Neural cell (in vitro differentiated cells): ENCODE results near the gene PTAFR. TPM values are rescaled to one million over a fixed set of nuclear protein-coding genes. Genes with fewer than 3 reads are reported as not detected.

Source experiments
- H2AFZ ChIP-seq: fragments of 200-600, 300-800 bp; sonication (generic), shearing (Covaris generic); 2 replicates; pipeline ENCODE4 v1.6.0; 2014; ENCODE audit warnings: low read depth, mild to moderate bottlenecking, antibody characterized with exemption, low read length, moderate library complexity
- H3F3A ChIP-seq: fragments of 200-600 bp; shearing (Covaris generic); 2 replicates; pipeline ENCODE4 v1.6.1; 2016; ENCODE audit warnings: mild to moderate bottlenecking, moderate library complexity, mixed read lengths, antibody characterized with exemption, low read length; ENCODE audit not compliant: insufficient read depth, poor library complexity, severe bottlenecking
- H3K27ac ChIP-seq: fragments of 200-600, 300-800 bp; sonication (generic), shearing (Covaris generic); 2 replicates; pipeline ENCODE4 v1.5.1; 2014; ENCODE audit warnings: mild to moderate bottlenecking, low read length, moderate library complexity
- H3K27me3 ChIP-seq: fragments of 300-800, 200-600 bp; sonication (generic), shearing (Covaris generic); 2 replicates; pipeline ENCODE4 v1.6.0; 2014; ENCODE audit warnings: mild to moderate bottlenecking, low read depth, low read length, moderate library complexity; ENCODE audit not compliant: insufficient read depth
- H3K36me3 ChIP-seq: fragments of 300-800, 200-600 bp; sonication (generic), shearing (Covaris generic); 2 replicates; pipeline ENCODE4 v1.5.1; 2014; ENCODE audit warnings: mild to moderate bottlenecking, antibody characterized with exemption, low read length, moderate library complexity; ENCODE audit not compliant: insufficient read depth
- H3K4me2 ChIP-seq: fragments of 300-800, 200-600 bp; sonication (generic), shearing (Covaris generic); 2 replicates; pipeline ENCODE4 v1.6.0; 2014; ENCODE audit warnings: mild to moderate bottlenecking, low read length
- H3K4me3 ChIP-seq: fragments of 300-800, 200-600 bp; sonication (generic), shearing (Covaris generic); 2 replicates; pipeline ENCODE4 v1.5.1; 2014; ENCODE audit warnings: mild to moderate bottlenecking, low read length, moderate library complexity
- H3K79me2 ChIP-seq: fragments of 200-600 bp; shearing (Covaris generic); replicated peaks from 2 replicates; pipeline ENCODE4 v1.6.0; 2014; ENCODE audit warnings: mild to moderate bottlenecking, low read length, moderate library complexity; ENCODE audit not compliant: insufficient read depth
- H3K9ac ChIP-seq: fragments of 300-800, 200-600 bp; sonication (generic), shearing (Covaris generic); 2 replicates; pipeline ENCODE4 v1.6.1; 2016; ENCODE audit warnings: mild to moderate bottlenecking, low read length, mixed read lengths
- H3K9me2 ChIP-seq: fragments of 200-600 bp; shearing (Covaris generic); 2 replicates; pipeline ENCODE4 v1.6.1; 2016; ENCODE audit warnings: mild to moderate bottlenecking, low read length, mixed read lengths; ENCODE audit not compliant: insufficient read depth
- H3K9me3 ChIP-seq: fragments of 200-600, 300-800 bp; sonication (generic), shearing (Covaris generic); 2 replicates; pipeline ENCODE4 v1.6.1; 2016; ENCODE audit warnings: mild to moderate bottlenecking, mixed run types, low read length, moderate library complexity, mixed read lengths
- H4K20me1 ChIP-seq: fragments of 200-600 bp; shearing (Covaris generic); 2 replicates; pipeline ENCODE4 v1.6.1; 2016; ENCODE audit warnings: mild to moderate bottlenecking, mixed run types; ENCODE audit not compliant: insufficient read depth
- CTCF ChIP-seq: fragments of 450-650 bp; IDR thresholded peaks from 2 replicates; pipeline ENCODE4 v1.5.1; 2014; ENCODE audit warnings: antibody characterized with exemption, mild to moderate bottlenecking, moderate library complexity; ENCODE audit not compliant: poor library complexity, severe bottlenecking
- EP300 ChIP-seq: fragments of 450-650 bp; conservative IDR thresholded peaks from 2 replicates; pipeline ENCODE4 v1.6.1; 2014; ENCODE audit warnings: antibody characterized with exemption, mild to moderate bottlenecking, moderate library complexity; ENCODE audit not compliant: poor library complexity, severe bottlenecking
- EZH2 ChIP-seq: fragments of 200-600, 300-800 bp; shearing (Covaris generic), sonication (generic); IDR thresholded peaks from 2 replicates; pipeline ENCODE4 v1.6.1; 2014; ENCODE audit warnings: antibody characterized with exemption, low read length, borderline replicate concordance, mild to moderate bottlenecking; ENCODE audit not compliant: insufficient read depth, poor library complexity, severe bottlenecking
- MXI1 ChIP-seq: fragments of 450-650 bp; conservative IDR thresholded peaks from 2 replicates; pipeline ENCODE4 v1.6.1; 2014; ENCODE audit warnings: antibody characterized with exemption, mild to moderate bottlenecking; ENCODE audit not compliant: poor library complexity, severe bottlenecking
- POLR2AphosphoS5 ChIP-seq: IDR thresholded peaks from 2 replicates; pipeline ENCODE4 v1.6.1; 2012
- RAD21 ChIP-seq: fragments of 450-650 bp; conservative IDR thresholded peaks from 2 replicates; pipeline ENCODE4 v1.6.1; 2014; ENCODE audit warnings: antibody characterized with exemption, mild to moderate bottlenecking, moderate library complexity
- REST ChIP-seq: IDR thresholded peaks from 2 replicates; pipeline ENCODE4 v1.6.1; 2012; ENCODE audit warnings: borderline replicate concordance
- SMC3 ChIP-seq: fragments of 450-650 bp; conservative IDR thresholded peaks from 2 replicates; pipeline ENCODE4 v1.6.1; 2014; ENCODE audit warnings: antibody characterized with exemption, mild to moderate bottlenecking, moderate library complexity; ENCODE audit not compliant: poor library complexity
- TAF1 ChIP-seq: IDR thresholded peaks from 2 replicates; pipeline ENCODE4 v1.6.1; 2012; ENCODE audit warnings: low read depth
- polyA plus RNA-seq: library from polyadenylated mRNA; depleted of rRNA; stranded (reverse); fragments of >200 nt; gene quantifications from 2 replicates; pipeline ENCODE4 v1.2.3, GENCODE V29; 2014

PTAFR gene
- polyA plus RNA-seq, 1 donor from 2014 or later = 0.30 TPM

GRCh38 chr1:28175955-28176485 is 470 bp downstream of the PTAFR start:
- Histone ChIP-seq H3K79me2 (no peaks in the 10 kb centered on the region), H3F3A (no peaks in the 10 kb centered on the region), H3K36me3 (no peaks in the 10 kb centered on the region), H3K27ac (no peak overlapping the region), H3K9me3 (no peaks in the 10 kb centered on the region), H3K4me2 (no peak overlapping the region), H3K9me2 (no peaks in the 10 kb centered on the region), H2AFZ (no peak overlapping the region), H4K20me1 (no peaks in the 10 kb centered on the region), H3K4me3 (no peak overlapping the region), H3K9ac (no peak overlapping the region), H3K27me3 (no peaks in the 10 kb centered on the region)
- TF ChIP-seq REST (no peak), POLR2AphosphoS5 (no peak), RAD21 (no peak)

- Histone ChIP-seq H3F3A (no peaks in the 10 kb centered on the region), H3K9ac (no peak overlapping the region), H3K27me3 (no peaks in the 10 kb centered on the region), H3K9me2 (no peaks in the 10 kb centered on the region), H2AFZ (no peak overlapping the region), H3K4me3 (no peak overlapping the region), H3K27ac (no peak overlapping the region), H4K20me1 (no peaks in the 10 kb centered on the region), H3K4me2 (no peak overlapping the region), H3K79me2 (no peaks in the 10 kb centered on the region), H3K9me3 (no peaks in the 10 kb centered on the region), H3K36me3 (no peaks in the 10 kb centered on the region)
- no peak for TF ChIP-seq TAF1
- TF ChIP-seq SMC3 = no peak
- TF ChIP-seq REST = no peak
- TF ChIP-seq EP300 = no peak
- TF ChIP-seq CTCF = no peak
- no peak for TF ChIP-seq POLR2AphosphoS5
- no peak for TF ChIP-seq MXI1
- TF ChIP-seq RAD21 = no peak
- TF ChIP-seq EZH2 = no peak
These were observed 2.6 kb downstream of the PTAFR start for GRCh38 chr1:28173980-28174297.
